ENCODE results near the gene WIPF2. TPM values are rescaled to one million over a fixed set of nuclear protein-coding genes. Genes with fewer than 3 reads are reported as not detected.

Gene WIPF2
- total and polyA plus RNA-seq, 2 donors (not counting 3 experiments of a cell fraction or from before 2014, with no cell fraction given): 8.4 to 30.4 TPM

DNA sequence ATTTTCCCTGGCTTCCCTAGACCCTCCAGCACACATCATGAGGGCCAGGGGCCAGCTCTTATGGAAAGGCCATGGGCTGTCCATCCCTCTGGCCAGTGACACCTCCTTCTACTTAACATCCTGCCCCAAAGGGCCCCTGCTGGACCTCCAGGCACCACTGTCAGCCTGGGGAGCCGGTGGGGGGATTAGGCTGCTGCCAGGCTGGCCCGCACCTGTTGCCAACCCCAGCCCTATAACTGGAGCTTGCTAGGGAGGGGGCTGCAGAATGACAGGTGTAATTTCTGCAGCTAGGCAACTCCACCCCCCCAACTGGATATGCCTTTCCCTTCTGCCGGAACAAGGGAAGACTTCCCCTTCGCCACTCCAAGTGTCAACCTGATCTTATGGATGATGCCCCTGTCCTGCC, 102.4 kb downstream of the WIPF2 start:
- TF ChIP-seq CTCF (IDR thresholded peaks at IDR 0.05; ENCODE audit: extremely low read depth in 1 of 2, insufficient read depth in 1 of 2, low read depth in 1 of 2, low read length in 2 of 2) (no peak), MAX (IDR thresholded peaks at IDR 0.05; ENCODE audit: insufficient read depth, insufficient read length) (no peak), FOS (IDR thresholded peaks at IDR 0.05; ENCODE audit: borderline replicate concordance, insufficient read depth, low read length) (no peak)
- BruUV-seq (replicated peaks): no TSS peak
- Histone ChIP-seq H3K4me3 (replicated peaks in 1 of 3; ENCODE audit: insufficient read depth in 1 of 3, low read depth in 1 of 3, low read length in 3 of 3) (no peak overlapping the region), H4K20me1 (replicated peaks; ENCODE audit: control insufficient read depth, extremely low read depth, insufficient read depth, low read length) (no peaks in the 10 kb centered on the region), H3K79me2 (ENCODE audit: control insufficient read depth, insufficient read depth, low read length) (peaks cover 67% of the 10 kb centered on the region), H3K27me3 (ENCODE audit: control insufficient read depth in 2 of 2, insufficient read depth in 2 of 2, low read length in 2 of 2) (no peaks in the 10 kb centered on the region), H3K9me1 (replicated peaks; ENCODE audit: control insufficient read depth, extremely low read depth, insufficient read depth, low read length) (no peaks in the 10 kb centered on the region), H3K4me1 (ENCODE audit: control insufficient read depth, extremely low read depth, insufficient read depth, low read length) (peaks cover 83% of the 10 kb centered on the region), H2AFZ (ENCODE audit: low read depth, low read length) (no peak overlapping the region), H3K9ac (replicated peaks; ENCODE audit: extremely low read depth, insufficient read depth, low read length) (peak overlapping the region; percentile 84), H3K36me3 (ENCODE audit: control insufficient read depth in 2 of 2, extremely low read depth in 1 of 2, insufficient read depth in 2 of 2, low read length in 2 of 2) (no peaks in the 10 kb centered on the region), H3K4me2 (ENCODE audit: insufficient read depth, low read length) (no peak overlapping the region), H3K27ac (ENCODE audit: insufficient read depth, low read depth, low read length) (peak overlapping the region; percentile 95), H3K9me3 (replicated peaks; ENCODE audit: control insufficient read depth, insufficient read depth, low read length) (no peaks in the 10 kb centered on the region)
- FAIRE-seq (no peak), DNase-seq (ENCODE audit: low read depth, low spot score) (no peak)
- dilution Hi-C loops (cut with MboI; ENCODE audit: extremely low pct_ligation_motif_present, low sequenced_read_pairs) (no loop called here), intact Hi-C loops (cut with micrococcal nuclease) (no loop called here)
- ChIA-PET CTCF (interaction anchor here (1.6 to 2.7 kb wide), 3 partner anchors 10 to 18 kb away, joined by 5 to 7 read pairs (median 6); no protein-coding TSS in a partner anchor), POLR2A (no interaction called here)

- Histone ChIP-seq H4K20me1 (replicated peaks; ENCODE audit: control insufficient read depth, extremely low read depth, insufficient read depth, low read length) (no peaks in the 10 kb centered on the region), H3K9me1 (replicated peaks; ENCODE audit: control insufficient read depth, extremely low read depth, insufficient read depth, low read length) (no peaks in the 10 kb centered on the region), H3K27me3 (ENCODE audit: control insufficient read depth in 2 of 2, insufficient read depth in 2 of 2, low read length in 2 of 2) (no peaks in the 10 kb centered on the region), H3K36me3 (ENCODE audit: control insufficient read depth in 2 of 2, extremely low read depth in 1 of 2, insufficient read depth in 2 of 2, low read length in 2 of 2) (no peaks in the 10 kb centered on the region), H3K4me2 (ENCODE audit: insufficient read depth, low read length) (peak overlapping the region; percentile 64), H2AFZ (ENCODE audit: low read depth, low read length) (no peak overlapping the region), H3K4me1 (ENCODE audit: control insufficient read depth, extremely low read depth, insufficient read depth, low read length) (peaks cover 83% of the 10 kb centered on the region), H3K27ac (ENCODE audit: insufficient read depth, low read depth, low read length) (peak overlapping the region; percentile 95), H3K4me3 (replicated peaks in 1 of 3; ENCODE audit: insufficient read depth in 1 of 3, low read depth in 1 of 3, low read length in 3 of 3) (peak overlapping the region in 2 of 3 experiments; percentile 9 to 17), H3K9me3 (replicated peaks; ENCODE audit: control insufficient read depth, insufficient read depth, low read length) (no peaks in the 10 kb centered on the region), H3K9ac (replicated peaks; ENCODE audit: extremely low read depth, insufficient read depth, low read length) (peak overlapping the region; percentile 84), H3K79me2 (ENCODE audit: control insufficient read depth, insufficient read depth, low read length) (peaks cover 71% of the 10 kb centered on the region)
- no peak for TF ChIP-seq EZH2 (IDR thresholded peaks at IDR 0.05; ENCODE audit: borderline replicate concordance, low read depth, low read length, severe bottlenecking)
- TF ChIP-seq JUN (IDR thresholded peaks at IDR 0.05; ENCODE audit: borderline replicate concordance, insufficient read depth, insufficient read length, low read depth): no peak
- TF ChIP-seq MAX (IDR thresholded peaks at IDR 0.05; ENCODE audit: insufficient read depth, insufficient read length): no peak
- TF ChIP-seq CTCF (IDR thresholded peaks at IDR 0.05; ENCODE audit: extremely low read depth in 1 of 2, insufficient read depth in 1 of 2, low read depth in 1 of 2, low read length in 2 of 2): no peak
- no peak for TF ChIP-seq POLR2AphosphoS5 (IDR thresholded peaks at IDR 0.05; ENCODE audit: insufficient read depth, low read depth, low read length)
- TF ChIP-seq GATA2 (IDR thresholded peaks at IDR 0.05; ENCODE audit: insufficient read depth, insufficient read length, low read depth, low read length): no peak
- TF ChIP-seq MYC (IDR thresholded peaks at IDR 0.05; ENCODE audit: low read depth, low read length): no peak
- TF ChIP-seq FOS (IDR thresholded peaks at IDR 0.05; ENCODE audit: borderline replicate concordance, insufficient read depth, low read length): no peak
- TF ChIP-seq POLR2A (IDR thresholded peaks at IDR 0.05; ENCODE audit: low read depth, low read length): no peak
- POLR2A ChIA-PET: no interaction called here
- no peak for FAIRE-seq
- CTCF ChIA-PET: interaction anchor here (1.6 to 2.7 kb wide), 3 partner anchors 10 to 19 kb away, joined by 5 to 7 read pairs (median 6); no protein-coding TSS in a partner anchor
- BruUV-seq (replicated peaks): TSS peak; percentile 31
- intact Hi-C loops (cut with micrococcal nuclease) (loop anchor here (1.0 kb wide), 1 partner anchor 8 kb away; no protein-coding TSS in a partner anchor), dilution Hi-C loops (cut with MboI; ENCODE audit: extremely low pct_ligation_motif_present, low sequenced_read_pairs) (no loop called here)
- DNase-seq (ENCODE audit: low read depth, low spot score): no peak
Measured at GRCh38 chr17:40321961-40322357, 102.9 kb downstream of the WIPF2 start.

Measured in endothelial cell of umbilical vein (primary cell).